Right cardiac atrium (tissue), 5 donors: Measurements from ENCODE around the gene VAV1. TPM values are rescaled to one million over a fixed set of nuclear protein-coding genes. Genes with fewer than 3 reads are reported as not detected.

ENCODE experiments used
- ATAC-seq, 2 donors: fragments of 200-7000 bp; cut with Tn5 transposase; one replicate each; pipeline versions ENCODE4 v1.8.0 to v1.9.1; 2020; ENCODE audit warnings: moderate library complexity in 2 of 2, mild to moderate bottlenecking in 1 of 2
- DNase-seq, 3 donors: peaks; one replicate each; pipeline ENCODE4 v3.0.0-alpha.2; 2020
- H3K27ac ChIP-seq: one replicate; pipeline ENCODE4 v1.5.1; 2013; ENCODE audit warnings: mild to moderate bottlenecking, low read length, control low read depth, moderate library complexity
- H3K27me3 ChIP-seq: one replicate; pipeline ENCODE4 v1.6.1; 2013; ENCODE audit not compliant: control insufficient read depth, insufficient read depth
- H3K4me1 ChIP-seq: one replicate; pipeline ENCODE4 v1.6.1; 2013; ENCODE audit warnings: low read length; ENCODE audit not compliant: control insufficient read depth, insufficient read depth
- H3K4me3 ChIP-seq: one replicate; pipeline ENCODE4 v1.5.1; 2013; ENCODE audit warnings: low read length, control low read depth
- H3K9me3 ChIP-seq: one replicate; pipeline ENCODE4 v1.6.1; 2013; ENCODE audit warnings: low read length; ENCODE audit not compliant: control insufficient read depth
- WGBS: extraction: QIAGEN DNeasy Blood & Tissue Kit; methylation state at CpG from one replicate; pipeline ENCODE4 v1.1.7; 2013; 5-methylcytosine and 5-hydroxymethylcytosine counted together
- intact Hi-C, 4 donors: fragments of 100-400 bp; cut with DNase I; formaldehyde crosslinking; loops; one replicate each; pipeline versions ENCODE4 v1.11.0 to v1.14.0; 2022 to 2023
- polyA plus RNA-seq: library from polyadenylated mRNA; stranded (reverse); fragments of 200-250 nt; gene quantifications from one replicate; pipeline ENCODE4 v1.2.3, GENCODE V29; 2013
- total RNA-seq, 4 donors: library from RNA; stranded (reverse); fragmentation: NEBNext Ultra II Directional; extraction: Animal tissue kit (Norgen Biotek cat#: 25700); gene quantifications; one replicate each; pipeline ENCODE4 v1.2.1, GENCODE V29; 2021
- donor health status: healthy with polysubstance abuse.
- donor health status: DM: no; HTN: yes; CAD: no.
- donor health status: DM: no; HTN: no; CAD: no.
- donor health status: DM: no; HTN: yes; CAD: no; lungs with severe emphysema.
- donor health status: DM: yes; HTN: yes; CAD: no.

Gene VAV1
- total and polyA plus RNA-seq, 5 donors: 0.84 to 3.7 (median 3.3) TPM

DNA sequence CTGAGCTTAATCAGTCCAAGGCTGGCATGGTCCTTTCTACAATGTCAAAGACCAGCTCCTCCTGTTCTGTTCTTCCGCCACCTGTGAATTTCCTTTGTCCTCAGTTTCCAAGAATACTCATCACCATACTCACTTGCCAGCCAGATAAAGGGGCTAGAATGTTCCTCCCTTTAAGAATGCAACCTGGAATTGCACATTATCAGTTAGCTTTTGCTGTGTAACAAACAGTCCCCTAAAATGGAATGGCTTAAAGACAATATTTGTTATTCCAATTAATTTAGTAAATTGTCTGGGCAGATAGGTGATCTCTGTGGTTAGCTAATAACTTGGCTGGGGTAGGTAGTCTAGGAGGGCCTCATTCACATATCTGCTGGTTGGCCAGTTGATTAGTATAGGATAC is 36.0 kb downstream of the VAV1 start:
- intact Hi-C loops: no loop called here
- Histone ChIP-seq H3K4me3 (no peak overlapping the region), H3K27me3 (no peaks in the 10 kb centered on the region), H3K4me1 (no peaks in the 10 kb centered on the region), H3K9me3 (no peaks in the 10 kb centered on the region), H3K27ac (no peak overlapping the region)
- 98% methylated on average over 1 of the region's 1 CpG for WGBS
- ATAC-seq: no peak
- no peak for DNase-seq

DNA sequence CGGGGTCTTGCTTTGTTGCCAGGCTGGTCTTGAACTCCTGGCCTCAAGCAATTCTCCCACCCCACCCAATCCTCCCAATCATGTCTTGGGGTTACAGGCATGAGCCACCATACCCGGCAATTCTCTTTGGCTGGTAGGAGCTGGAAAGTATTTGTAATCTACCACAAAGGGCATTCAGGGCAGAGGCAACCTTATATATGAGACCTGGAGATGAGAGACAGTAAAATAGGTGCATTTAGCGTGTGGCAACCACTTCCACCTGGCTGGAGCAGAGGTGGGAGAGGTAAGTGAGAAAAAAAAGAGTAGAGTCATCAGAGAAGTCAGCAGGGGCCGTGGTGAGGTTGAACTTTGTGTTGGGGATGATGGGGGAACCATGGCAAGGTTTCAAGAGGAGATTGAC is 36.8 kb downstream of the VAV1 start:
- 68% methylated on average over 4 of the region's 4 CpGs for WGBS
- DNase-seq (no peak), ATAC-seq (no peak)
- Histone ChIP-seq H3K4me3 (no peak overlapping the region), H3K27me3 (no peaks in the 10 kb centered on the region), H3K27ac (no peak overlapping the region), H3K4me1 (no peaks in the 10 kb centered on the region), H3K9me3 (no peaks in the 10 kb centered on the region)
- intact Hi-C loops: no loop called here

DNA sequence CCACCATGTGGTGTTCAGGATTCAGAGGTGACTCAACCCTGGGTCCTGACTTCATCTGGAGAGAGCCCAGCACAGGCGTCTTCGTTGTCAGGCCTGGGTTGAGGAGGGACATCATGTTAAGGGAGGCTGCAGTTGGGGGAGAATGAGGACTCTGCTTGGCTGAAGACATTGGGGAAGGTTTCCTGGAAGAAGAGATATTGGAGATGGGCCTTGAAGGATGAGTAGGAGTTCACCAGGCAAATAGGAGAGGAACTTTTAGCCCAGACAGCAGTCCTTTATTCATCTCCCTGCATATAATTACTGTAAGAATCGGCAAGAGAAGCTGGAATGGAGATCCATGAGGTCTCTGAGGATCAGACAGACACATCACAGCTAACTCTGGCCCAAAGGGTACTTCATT is 38.9 kb downstream of the VAV1 start:
- no peaks in the 10 kb centered on the region for H3K9me3 ChIP-seq
- no peak overlapping the region for H3K4me3 ChIP-seq
- no peak for ATAC-seq
- no peaks in the 10 kb centered on the region for H3K27me3 ChIP-seq
- no peak for DNase-seq
- no peak overlapping the region for H3K27ac ChIP-seq
- intact Hi-C loops: no loop called here
- H3K4me1 ChIP-seq: no peaks in the 10 kb centered on the region
- 80% methylated on average over 3 of the region's 3 CpGs for WGBS

DNA sequence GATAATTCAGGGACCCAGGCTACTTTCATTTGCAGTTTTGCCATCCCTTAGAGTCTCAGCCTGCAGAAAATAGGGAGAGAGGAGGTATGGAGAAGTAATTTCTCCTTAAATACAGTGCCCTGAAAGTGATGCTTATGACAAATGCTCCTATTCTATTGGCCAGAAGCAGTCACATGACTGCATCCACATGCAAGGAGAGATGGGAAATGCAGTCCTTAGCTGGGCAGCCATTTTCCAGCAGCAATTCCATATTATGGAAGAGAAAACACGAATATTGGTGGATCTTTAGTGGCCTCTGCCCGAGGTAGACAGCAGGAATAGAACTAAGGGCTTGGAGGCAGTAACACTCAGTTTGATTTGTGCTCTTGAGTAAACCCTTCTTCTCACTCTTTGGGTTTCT is 39.4 kb downstream of the VAV1 start:
- 33% methylated on average over 2 of the region's 2 CpGs for WGBS
- ATAC-seq: no peak
- intact Hi-C loops: no loop called here
- Histone ChIP-seq H3K4me3 (no peak overlapping the region), H3K27ac (no peak overlapping the region), H3K27me3 (no peaks in the 10 kb centered on the region), H3K4me1 (no peaks in the 10 kb centered on the region), H3K9me3 (no peaks in the 10 kb centered on the region)
- no peak for DNase-seq

DNA sequence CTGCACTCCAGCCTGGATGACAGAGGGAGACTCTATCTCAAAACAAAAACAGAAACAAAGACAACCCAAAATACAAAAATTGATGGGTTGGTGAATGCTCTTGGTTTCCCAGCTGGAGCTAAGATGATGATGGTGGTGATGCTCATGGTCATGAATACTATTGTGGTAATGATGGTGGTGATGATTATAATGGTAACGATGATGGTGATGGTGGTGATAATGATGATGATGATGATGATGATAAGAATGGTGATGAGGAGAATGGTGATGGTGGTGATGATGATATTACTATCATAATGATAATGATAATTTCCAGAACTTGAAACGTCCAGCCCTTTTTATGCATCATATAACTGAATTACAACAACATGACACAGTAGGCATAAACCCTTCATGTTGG is 40.1 kb downstream of the VAV1 start:
- intact Hi-C loops: no loop called here
- no peaks in the 10 kb centered on the region for H3K27me3 ChIP-seq
- no peak overlapping the region for H3K4me3 ChIP-seq
- no peaks in the 10 kb centered on the region for H3K9me3 ChIP-seq
- DNase-seq (no peak), ATAC-seq (no peak)
- WGBS: 87% methylated on average over 2 of the region's 2 CpGs
- H3K27ac ChIP-seq: no peak overlapping the region
- H3K4me1 ChIP-seq: no peaks in the 10 kb centered on the region

DNA sequence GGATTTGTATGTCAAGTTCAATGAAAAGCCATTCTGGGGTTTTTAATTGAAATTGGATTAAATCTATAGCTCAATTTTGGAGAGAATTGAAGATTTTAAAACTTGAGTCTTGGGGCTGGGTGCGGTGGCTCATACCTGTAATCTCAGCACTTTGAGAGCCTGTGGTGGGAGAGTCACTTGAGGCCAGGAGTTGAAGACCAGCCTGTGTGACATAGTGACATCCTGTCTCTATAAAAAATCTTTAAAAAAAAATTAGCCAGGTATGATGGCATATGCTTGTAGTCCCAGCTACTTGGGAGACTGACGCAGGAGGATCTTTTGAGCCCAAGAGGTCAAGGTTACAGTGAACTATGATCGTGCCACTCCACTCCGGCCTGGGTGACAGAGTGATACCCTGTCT is 41.2 kb downstream of the VAV1 start:
- WGBS: 84% methylated on average over 4 of the region's 4 CpGs
- DNase-seq (no peak), ATAC-seq (no peak)
- Histone ChIP-seq H3K27ac (no peak overlapping the region), H3K4me3 (no peak overlapping the region), H3K27me3 (no peaks in the 10 kb centered on the region), H3K4me1 (no peaks in the 10 kb centered on the region), H3K9me3 (no peaks in the 10 kb centered on the region)
- intact Hi-C loops: no loop called here

DNA sequence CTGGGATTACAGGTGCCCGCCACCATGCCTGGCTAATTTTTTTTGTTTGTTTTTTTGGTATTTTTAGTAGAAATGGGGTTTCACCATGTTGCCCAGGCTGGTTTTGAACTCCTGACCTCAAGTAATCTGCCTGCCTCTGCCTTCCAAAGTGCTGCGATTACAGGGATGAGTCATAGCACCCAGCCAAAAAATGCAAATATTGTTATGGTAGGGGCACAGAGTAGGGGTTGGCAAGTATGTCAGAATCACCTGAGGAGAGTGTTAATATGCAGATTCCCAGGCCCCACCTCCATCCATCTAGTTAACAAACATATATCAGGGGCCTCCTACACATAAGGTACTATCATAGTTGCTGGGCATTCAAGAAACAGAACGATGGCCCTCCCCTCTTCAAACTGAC is 44.7 kb downstream of the VAV1 start:
- no peak for ATAC-seq
- Histone ChIP-seq H3K27me3 (no peaks in the 10 kb centered on the region), H3K9me3 (peaks cover 2% of the 10 kb centered on the region), H3K27ac (no peak overlapping the region), H3K4me1 (no peaks in the 10 kb centered on the region), H3K4me3 (no peak overlapping the region)
- 86% methylated on average over 3 of the region's 3 CpGs for WGBS
- intact Hi-C loops: no loop called here
- no peak for DNase-seq

DNA sequence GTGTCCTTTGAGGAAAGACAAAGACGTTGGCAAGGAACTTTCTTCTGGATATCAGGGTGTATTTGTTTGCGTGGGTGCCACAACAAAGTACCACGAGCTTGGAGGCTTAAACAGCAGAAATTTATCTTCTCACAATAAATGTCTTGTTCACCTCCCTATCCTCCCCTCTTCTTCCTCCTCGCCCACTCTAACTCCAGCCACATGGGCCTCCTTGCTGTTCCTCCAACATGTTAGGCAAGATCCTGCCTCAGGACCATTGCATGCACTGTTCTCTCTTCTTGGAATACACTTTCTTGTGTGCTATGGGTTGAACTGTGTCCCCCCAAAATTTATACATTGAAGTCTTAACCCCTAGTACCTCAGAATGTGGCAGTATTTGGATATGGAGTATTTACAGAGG is 45.7 kb downstream of the VAV1 start:
- no peak overlapping the region for H3K4me3 ChIP-seq
- WGBS: 70% methylated on average over 4 of the region's 4 CpGs
- no peaks in the 10 kb centered on the region for H3K4me1 ChIP-seq
- DNase-seq (no peak), ATAC-seq (no peak)
- no peaks in the 10 kb centered on the region for H3K27me3 ChIP-seq
- no peak overlapping the region for H3K27ac ChIP-seq
- intact Hi-C loops: no loop called here
- H3K9me3 ChIP-seq: peaks cover 2% of the 10 kb centered on the region

DNA sequence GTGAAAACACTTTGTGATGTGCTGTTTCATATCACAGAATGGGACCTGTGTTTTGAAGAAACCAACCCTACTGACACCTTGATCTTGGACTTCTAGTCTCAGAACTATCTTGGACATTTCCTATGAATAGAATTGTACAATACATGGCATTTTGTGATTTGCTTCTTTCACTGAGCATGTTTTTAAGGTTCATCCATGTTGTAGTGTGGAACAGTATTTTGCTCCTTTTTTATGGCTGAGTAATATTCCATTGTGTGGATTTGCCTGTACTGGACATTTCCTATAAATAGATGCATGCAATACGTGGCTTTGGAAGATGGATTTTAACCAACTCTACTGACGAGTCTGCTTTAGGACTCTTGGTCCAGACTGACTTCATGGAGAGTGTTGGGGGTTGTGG is 46.8 kb downstream of the VAV1 start:
- Histone ChIP-seq H3K9me3 (peaks cover 2% of the 10 kb centered on the region), H3K27me3 (no peaks in the 10 kb centered on the region), H3K4me3 (no peak overlapping the region), H3K4me1 (no peaks in the 10 kb centered on the region), H3K27ac (no peak overlapping the region)
- DNase-seq: no peak
- ATAC-seq: no peak
- intact Hi-C loops: no loop called here
- WGBS: 73% methylated on average over 2 of the region's 2 CpGs

DNA sequence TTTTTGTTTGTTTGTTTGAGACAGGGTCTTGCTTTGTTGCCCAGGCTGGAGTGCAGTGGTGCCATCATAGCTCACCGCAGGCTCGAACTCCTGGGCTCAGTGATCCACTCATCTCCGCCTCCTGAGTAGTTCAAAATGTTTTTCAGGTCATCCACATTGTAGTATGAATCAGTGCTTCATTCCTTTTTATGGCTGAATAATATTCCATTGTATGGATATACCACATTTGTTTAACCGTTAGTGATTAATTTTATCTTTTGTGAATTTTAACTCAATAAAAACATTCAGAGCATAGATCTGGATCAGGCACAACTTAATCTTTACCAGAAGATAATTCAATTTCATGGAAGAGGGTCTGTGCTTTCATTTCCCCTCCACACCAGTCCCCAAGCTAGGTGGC is 47.7 kb downstream of the VAV1 start:
- Histone ChIP-seq H3K4me1 (no peaks in the 10 kb centered on the region), H3K27me3 (no peaks in the 10 kb centered on the region), H3K9me3 (peaks cover 2% of the 10 kb centered on the region), H3K4me3 (no peak overlapping the region), H3K27ac (no peak overlapping the region)
- intact Hi-C loops: no loop called here
- 91% methylated on average over 4 of the region's 4 CpGs for WGBS
- no peak for DNase-seq
- no peak for ATAC-seq

DNA sequence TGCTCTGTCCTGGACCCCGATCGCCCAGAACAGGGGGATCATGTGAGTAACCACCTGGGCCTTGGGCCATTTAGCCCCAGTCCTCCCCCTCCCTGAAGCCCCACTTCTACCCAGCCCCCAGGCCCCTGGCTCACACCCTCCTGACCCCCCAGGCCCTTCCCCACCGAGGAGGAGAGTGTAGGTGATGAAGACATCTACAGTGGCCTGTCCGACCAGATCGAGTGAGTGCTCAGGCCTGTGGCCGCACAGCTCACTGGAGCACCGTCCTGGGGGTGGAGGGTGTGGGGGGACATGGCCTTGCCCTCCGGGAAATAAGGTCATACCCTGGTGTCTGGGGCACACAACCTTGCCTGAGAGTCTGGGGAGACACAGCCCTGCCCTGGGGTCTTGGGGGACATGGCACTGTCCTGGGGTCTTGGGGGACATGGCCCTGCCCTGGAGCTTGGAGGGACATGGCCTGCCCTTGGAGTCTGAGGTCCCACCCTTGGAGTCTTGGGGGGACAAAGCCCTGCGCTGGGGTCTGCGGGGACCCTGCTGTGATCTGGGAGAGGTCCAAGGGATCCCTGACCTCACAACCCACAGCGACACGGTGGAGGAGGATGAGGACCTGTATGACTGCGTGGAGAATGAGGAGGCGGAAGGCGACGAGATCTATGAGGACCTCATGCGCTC is 49.3 kb downstream of the VAV1 start:
- no peak overlapping the region for H3K4me3 ChIP-seq
- peaks cover 2% of the 10 kb centered on the region for H3K9me3 ChIP-seq
- H3K27me3 ChIP-seq: no peaks in the 10 kb centered on the region
- no peak for DNase-seq
- 83% methylated on average over 17 of the region's 17 CpGs for WGBS
- H3K27ac ChIP-seq: no peak overlapping the region
- ATAC-seq: no peak
- intact Hi-C loops: no loop called here
- no peaks in the 10 kb centered on the region for H3K4me1 ChIP-seq

DNA sequence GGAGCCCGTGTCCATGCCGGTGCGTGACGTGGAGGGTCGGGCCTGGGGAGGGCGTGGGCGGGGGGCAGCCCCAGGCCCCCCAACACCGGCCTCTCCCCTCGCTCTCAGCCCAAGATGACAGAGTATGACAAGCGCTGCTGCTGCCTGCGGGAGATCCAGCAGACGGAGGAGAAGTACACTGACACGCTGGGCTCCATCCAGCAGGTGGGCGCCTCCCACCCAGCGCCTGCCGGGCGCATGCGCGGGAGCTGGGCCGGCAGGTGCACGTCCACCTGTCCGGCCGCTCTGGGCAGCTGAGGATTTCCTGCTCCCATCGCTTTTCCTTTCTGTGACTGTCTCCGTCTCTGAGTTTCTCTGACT is 49.8 kb downstream of the VAV1 start:
- ATAC-seq: no peak
- WGBS: 68% methylated on average over 25 of the region's 25 CpGs

More for the DNA sequence above, 49.8 kb downstream of the VAV1 start:
- Histone ChIP-seq H3K27me3 (no peaks in the 10 kb centered on the region), H3K4me1 (no peaks in the 10 kb centered on the region), H3K27ac (no peak overlapping the region), H3K4me3 (no peak overlapping the region), H3K9me3 (peaks cover 2% of the 10 kb centered on the region)
- intact Hi-C loops: no loop called here
- no peak for DNase-seq
